Natural killer cell treated with Interleukin-12 subunit alpha and Interleukin-12 subunit beta and Interleukin-15 and Interleukin-18, amount 100 ng/mL, for 72 hours (primary cell): ENCODE data around the gene DNAJC11. TPM values are rescaled to one million over a fixed set of nuclear protein-coding genes. Genes with fewer than 3 reads are reported as not detected.
"Not testable (repeated sequence)": the region's sequence is repeated elsewhere in the genome, so short reads cannot be mapped to it uniquely, and the experiment has no call there.

Experiments used
- ATAC-seq, 2 donors: fragments of 150-1000 bp; cut with Tn5 transposase in 1 of 2; sonication (Bioruptor Pico), chemical (Tn5 transposase) in 1 of 2; 2 replicates each; pipeline ENCODE4 v1.10.0; 2021
- DNase-seq: peaks from one replicate; pipeline ENCODE4 v3.0.0; 2022; ENCODE audit warnings: low spot score
- H3K27ac Mint-ChIP-seq, 2 donors: 1 replicate in 1 of 2; 2 replicates in 1 of 2; pipeline ENCODE4 v1.8.0; 2022; ENCODE audit warnings: mixed read lengths in 2 of 2, mild to moderate bottlenecking in 1 of 2, moderate library complexity in 1 of 2
- H3K27me3 Mint-ChIP-seq, 2 donors: 1 replicate in 1 of 2; 2 replicates in 1 of 2; pipeline ENCODE4 v1.8.0; 2022; ENCODE audit warnings: mixed read lengths in 2 of 2
- H3K36me3 Mint-ChIP-seq: one replicate; pipeline ENCODE4 v1.8.0; 2022; ENCODE audit warnings: mixed read lengths
- H3K4me1 Mint-ChIP-seq, 2 donors: 1 replicate in 1 of 2; 2 replicates in 1 of 2; pipeline ENCODE4 v1.8.0; 2022; ENCODE audit warnings: low read depth in 2 of 2, mixed read lengths in 2 of 2, mild to moderate bottlenecking in 1 of 2
- H3K4me3 Mint-ChIP-seq: one replicate; pipeline ENCODE4 v1.8.0; 2022; ENCODE audit warnings: mixed read lengths
- H3K9me3 Mint-ChIP-seq: 2 replicates; pipeline ENCODE4 v1.8.0; 2022; ENCODE audit warnings: mixed read lengths
- total RNA-seq, 2 donors: library from RNA; stranded (reverse); gene quantifications; one replicate each; pipeline ENCODE4 v1.2.3, GENCODE V29; 2022

Gene DNAJC11
- total RNA-seq, 2 donors from 2014 or later, result 60.7 to 96.8 TPM

- no peaks in the 10 kb centered on the region for H3K36me3 Mint-ChIP-seq
- no peaks in the 10 kb centered on the region for H3K9me3 Mint-ChIP-seq
- peaks cover 21 to 27% of the 10 kb centered on the region in 2 donors for H3K4me1 Mint-ChIP-seq
- H3K4me3 Mint-ChIP-seq, result no peak overlapping the region
- no peak for DNase-seq
- ATAC-seq, result no peak
- no peak overlapping the region for H3K27ac Mint-ChIP-seq
- H3K27me3 Mint-ChIP-seq, result no peaks in the 10 kb centered on the region
Observed at GRCh38 chr1:6686294-6686693, 15.3 kb downstream of the DNAJC11 start.

DNA sequence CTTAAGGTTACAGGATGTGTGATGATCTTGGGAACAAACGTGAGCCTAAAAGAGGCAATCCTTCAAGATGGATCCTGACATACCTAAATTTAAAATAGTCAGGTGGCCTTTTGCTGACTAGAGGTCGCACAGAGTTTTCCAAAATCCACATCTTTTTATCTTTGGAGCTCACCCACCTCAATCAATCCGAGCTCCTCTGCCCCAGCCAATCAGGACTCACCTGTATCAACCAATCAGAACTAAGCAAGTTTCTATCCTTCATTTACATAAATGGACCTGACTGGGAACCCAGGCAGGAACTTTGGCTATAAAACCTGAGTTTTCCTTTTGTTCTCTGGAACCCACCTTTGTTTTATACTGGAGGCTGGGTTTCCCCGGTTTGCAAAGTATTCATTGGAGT, 16.2 kb downstream of the DNAJC11 start:
- ATAC-seq, result no peak
- no peak for DNase-seq
- H3K4me3 Mint-ChIP-seq, result no peak overlapping the region
- H3K27ac Mint-ChIP-seq, result no peak overlapping the region
- H3K9me3 Mint-ChIP-seq, result no peaks in the 10 kb centered on the region
- H3K36me3 Mint-ChIP-seq, result peaks cover 6% of the 10 kb centered on the region
- H3K4me1 Mint-ChIP-seq, result peaks cover 21 to 27% of the 10 kb centered on the region in 2 donors
- no peaks in the 10 kb centered on the region for H3K27me3 Mint-ChIP-seq

- DNase-seq (no peak), ATAC-seq (no peak)
- Mint-ChIP-seq H3K27me3 (no peaks in the 10 kb centered on the region), H3K27ac (no peak overlapping the region), H3K4me3 (no peak overlapping the region), H3K4me1 (peaks cover 8 to 11% of the 10 kb centered on the region in 2 donors), H3K9me3 (no peaks in the 10 kb centered on the region), H3K36me3 (peaks cover 15% of the 10 kb centered on the region)
Observed at GRCh38 chr1:6683434-6683833, 18.2 kb downstream of the DNAJC11 start.

- Mint-ChIP-seq H3K4me3 (no peak overlapping the region), H3K27ac (no peak overlapping the region), H3K27me3 (no peaks in the 10 kb centered on the region), H3K4me1 (no peaks in the 10 kb centered on the region), H3K36me3 (peaks cover 23% of the 10 kb centered on the region), H3K9me3 (no peaks in the 10 kb centered on the region)
- DNase-seq (no peak), ATAC-seq (no peak)
Observed at GRCh38 chr1:6675941-6676340, 25.7 kb downstream of the DNAJC11 start.

DNA sequence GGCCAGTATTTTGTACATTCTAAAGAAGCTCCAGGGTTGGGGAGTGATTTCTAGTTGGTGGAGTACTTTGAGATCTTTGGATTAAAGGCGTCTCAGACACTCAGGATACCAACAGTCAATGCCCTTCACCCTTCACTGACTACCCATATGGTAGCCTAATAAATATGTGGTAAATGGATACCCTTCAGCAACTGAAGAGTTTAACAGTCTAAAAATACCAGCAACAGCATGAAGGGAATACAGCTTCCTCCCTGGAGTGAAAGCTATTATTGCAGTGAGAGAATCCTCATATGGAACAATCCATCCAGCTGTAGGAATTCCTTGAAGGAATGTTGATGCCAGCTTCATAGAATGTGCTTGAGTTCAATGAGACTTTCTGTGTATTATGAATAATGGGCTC, 26.8 kb downstream of the DNAJC11 start:
- ATAC-seq (no peak), DNase-seq (no peak)
- H3K36me3 Mint-ChIP-seq, result peaks cover 16% of the 10 kb centered on the region
- no peak overlapping the region for H3K4me3 Mint-ChIP-seq
- no peaks in the 10 kb centered on the region for H3K27me3 Mint-ChIP-seq
- no peak overlapping the region for H3K27ac Mint-ChIP-seq
- H3K4me1 Mint-ChIP-seq, result no peaks in the 10 kb centered on the region
- no peaks in the 10 kb centered on the region for H3K9me3 Mint-ChIP-seq

DNA sequence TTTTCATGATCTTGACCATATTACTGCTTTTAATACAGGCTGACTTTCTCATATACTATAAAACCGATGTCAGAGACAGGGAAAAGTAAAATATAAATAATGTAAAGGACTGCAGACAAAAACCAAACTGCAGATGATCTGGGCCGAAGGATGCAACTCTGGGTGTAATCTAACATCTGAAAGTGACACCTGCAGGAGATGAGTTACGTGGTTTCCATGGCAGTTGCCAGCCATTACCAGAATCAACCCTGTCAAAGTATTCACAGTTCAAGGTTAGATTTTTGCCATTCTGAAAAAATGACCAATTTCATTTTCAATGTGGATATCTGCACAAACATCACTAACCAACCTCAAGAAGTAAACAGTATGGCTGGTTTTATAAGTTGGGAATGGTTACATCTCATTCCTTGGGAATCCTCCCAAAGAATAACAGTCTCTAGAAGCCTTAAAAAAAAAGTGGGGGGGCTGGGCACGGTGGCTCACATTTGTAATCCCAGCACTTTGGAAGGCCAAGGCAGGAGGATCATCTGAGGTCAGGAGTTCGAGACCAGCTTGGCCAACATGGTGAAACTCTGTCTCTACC, 27.7 kb downstream of the DNAJC11 start:
- Mint-ChIP-seq H3K4me3 (no peak overlapping the region), H3K4me1 (no peaks in the 10 kb centered on the region), H3K36me3 (peaks cover 8% of the 10 kb centered on the region), H3K27ac (no peak overlapping the region), H3K9me3 (no peaks in the 10 kb centered on the region), H3K27me3 (no peaks in the 10 kb centered on the region)
- ATAC-seq (no peak), DNase-seq (no peak)

DNA sequence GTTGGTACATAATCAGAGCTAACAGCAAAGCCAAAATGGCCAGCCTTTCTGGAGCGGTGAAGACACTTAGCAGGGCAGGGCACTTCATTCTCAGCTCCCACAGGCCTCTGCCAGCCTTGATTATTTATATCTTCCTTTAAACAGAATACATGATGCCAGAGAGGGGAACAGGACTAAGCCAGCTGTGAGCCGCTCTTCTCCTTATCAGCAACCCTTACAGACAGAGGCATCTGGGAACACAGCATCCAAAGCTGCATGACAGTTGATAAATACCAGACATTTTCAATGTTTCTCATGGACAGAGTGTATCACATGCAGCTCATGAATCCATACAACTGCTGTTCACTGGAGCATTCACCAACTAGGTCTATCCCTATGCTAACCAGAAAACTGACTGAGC, 29.1 kb downstream of the DNAJC11 start:
- no peaks in the 10 kb centered on the region for H3K9me3 Mint-ChIP-seq
- peaks cover 6% of the 10 kb centered on the region for H3K36me3 Mint-ChIP-seq
- no peak for ATAC-seq

GRCh38 chr1:6668503-6668902, 33.1 kb downstream of the DNAJC11 start:
- H3K36me3 Mint-ChIP-seq, result no peaks in the 10 kb centered on the region
- peaks cover 0 to 5% of the 10 kb centered on the region in 2 donors for H3K4me1 Mint-ChIP-seq
- H3K27ac Mint-ChIP-seq, result no peak overlapping the region
- H3K9me3 Mint-ChIP-seq, result no peaks in the 10 kb centered on the region
- no peak overlapping the region for H3K4me3 Mint-ChIP-seq
- DNase-seq (no peak), ATAC-seq (no peak)
- no peaks in the 10 kb centered on the region for H3K27me3 Mint-ChIP-seq

More for the DNA sequence above, 29.1 kb downstream of the DNAJC11 start:
- Mint-ChIP-seq H3K27ac (no peak overlapping the region), H3K4me1 (peaks cover 0 to 2% of the 10 kb centered on the region in 2 donors), H3K4me3 (no peak overlapping the region), H3K27me3 (no peaks in the 10 kb centered on the region)
- DNase-seq, result no peak

- no peaks in the 10 kb centered on the region for H3K27me3 Mint-ChIP-seq
- H3K4me3 Mint-ChIP-seq, result no peak overlapping the region
- no peaks in the 10 kb centered on the region for H3K36me3 Mint-ChIP-seq
- ATAC-seq (no peak), DNase-seq (no peak)
- H3K4me1 Mint-ChIP-seq, result peaks cover 0 to 6% of the 10 kb centered on the region in 2 donors
- H3K9me3 Mint-ChIP-seq, result no peaks in the 10 kb centered on the region
- H3K27ac Mint-ChIP-seq, result peak overlapping the region in 1 of 2 donors; percentile 21
Observed at GRCh38 chr1:6667139-6667538, 34.5 kb downstream of the DNAJC11 start.

GRCh38 chr1:6666696-6667095, 34.9 kb downstream of the DNAJC11 start:
- Mint-ChIP-seq H3K27ac (no peak overlapping the region), H3K36me3 (no peaks in the 10 kb centered on the region), H3K4me3 (no peak overlapping the region), H3K27me3 (no peaks in the 10 kb centered on the region), H3K9me3 (no peaks in the 10 kb centered on the region), H3K4me1 (peaks cover 0 to 6% of the 10 kb centered on the region in 2 donors)
- ATAC-seq, result no peak
- no peak for DNase-seq

- H3K27me3 Mint-ChIP-seq, result not testable (repeated sequence)
Observed at GRCh38 chr1:6662468-6662867, 39.1 kb downstream of the DNAJC11 start.

DNA sequence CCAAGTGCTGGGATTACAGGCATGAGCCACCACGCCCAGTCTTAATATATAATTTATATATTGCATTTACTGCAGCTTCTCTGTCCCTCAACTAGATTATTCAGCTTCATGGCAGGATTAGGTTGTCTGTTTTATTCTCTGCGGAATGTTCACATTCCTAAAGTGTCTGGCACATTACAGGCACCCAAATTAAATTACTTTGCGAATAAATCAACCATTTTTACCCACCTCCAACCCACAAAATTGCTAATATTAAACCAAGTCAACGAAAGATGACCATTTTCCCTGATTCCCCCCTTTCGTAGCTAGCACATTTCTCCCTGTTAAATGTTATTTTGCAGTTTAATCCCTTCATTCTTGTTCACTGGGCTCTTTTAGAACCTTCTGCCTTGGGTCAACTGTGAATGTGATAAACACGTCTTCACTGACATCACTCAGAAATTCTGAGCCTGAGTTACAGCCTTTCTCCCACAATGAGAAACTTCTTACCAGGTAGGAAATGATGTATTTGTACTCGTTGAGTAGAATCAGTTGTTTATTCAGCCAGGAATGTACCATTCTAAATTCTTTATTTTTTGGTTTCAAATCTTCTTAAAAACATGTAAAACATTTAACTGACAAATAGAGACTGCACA, 41.1 kb downstream of the DNAJC11 start:
- Mint-ChIP-seq H3K9me3 (no peaks in the 10 kb centered on the region), H3K27ac (no peak overlapping the region), H3K4me3 (no peak overlapping the region), H3K27me3 (no peaks in the 10 kb centered on the region), H3K4me1 (peaks cover 0 to 3% of the 10 kb centered on the region in 2 donors), H3K36me3 (no peaks in the 10 kb centered on the region)
- no peak for ATAC-seq
- no peak for DNase-seq

More at GRCh38 chr1:6662468-6662867, 39.1 kb downstream of the DNAJC11 start:
- H3K4me3 Mint-ChIP-seq, H3K36me3 Mint-ChIP-seq, ATAC-seq, DNase-seq, H3K27ac Mint-ChIP-seq, H3K4me1 Mint-ChIP-seq, H3K9me3 Mint-ChIP-seq: not testable (repeated sequence)

DNA sequence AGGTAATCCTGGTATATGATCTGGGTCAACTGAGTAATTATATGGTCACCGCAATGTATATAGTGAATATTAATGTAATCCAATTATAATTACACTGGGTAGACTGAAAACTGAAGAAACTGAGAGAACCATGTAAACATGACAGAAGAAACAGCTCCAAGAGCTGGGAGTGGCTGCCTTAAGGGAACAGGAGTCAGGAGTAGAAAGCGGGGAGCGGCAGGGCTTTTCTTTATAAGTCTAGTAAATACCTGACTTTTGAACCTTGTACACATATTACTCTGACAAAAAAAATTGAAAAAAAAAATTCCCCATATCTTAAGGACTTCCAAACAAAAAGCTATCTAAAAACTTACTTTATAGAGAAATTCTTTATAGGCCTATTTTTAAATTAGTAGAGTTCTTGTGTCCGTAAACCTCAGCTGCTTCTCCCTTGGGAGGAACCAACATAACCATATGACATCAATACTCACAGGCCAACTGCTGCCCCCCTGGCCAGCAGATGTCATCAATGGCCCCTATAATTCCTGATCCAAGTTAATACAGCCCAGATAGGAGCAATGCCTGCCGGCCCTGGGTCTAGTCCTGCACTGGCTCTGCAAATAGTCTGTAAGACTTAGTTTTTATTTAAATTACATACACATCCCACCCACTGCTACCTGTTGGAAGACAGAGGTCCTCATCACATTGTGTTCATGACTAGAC, 43.1 kb downstream of the DNAJC11 start:
- no peak overlapping the region for H3K27ac Mint-ChIP-seq
- peaks cover 0 to 1% of the 10 kb centered on the region in 2 donors for H3K4me1 Mint-ChIP-seq
- ATAC-seq (no peak), DNase-seq (no peak)
- no peaks in the 10 kb centered on the region for H3K27me3 Mint-ChIP-seq
- no peak overlapping the region for H3K4me3 Mint-ChIP-seq
- no peaks in the 10 kb centered on the region for H3K9me3 Mint-ChIP-seq
- no peaks in the 10 kb centered on the region for H3K36me3 Mint-ChIP-seq

GRCh38 chr1:6657138-6657537, 44.5 kb downstream of the DNAJC11 start:
- H3K27ac Mint-ChIP-seq, result no peak overlapping the region
- H3K9me3 Mint-ChIP-seq, result no peaks in the 10 kb centered on the region
- ATAC-seq (no peak), DNase-seq (no peak)
- no peaks in the 10 kb centered on the region for H3K27me3 Mint-ChIP-seq
- no peaks in the 10 kb centered on the region for H3K4me1 Mint-ChIP-seq
- no peaks in the 10 kb centered on the region for H3K36me3 Mint-ChIP-seq
- no peak overlapping the region for H3K4me3 Mint-ChIP-seq
